SKM-1 treated with dmso at 0.1 percent for 144 hours (cell line): ENCODE results near the gene RCOR1.

Source experiments
- DNase-seq: peaks from one replicate; lab custom pipeline; 2025; ENCODE audit not compliant: unreplicated experiment; lab: John Stamatoyannopoulos, UW

The RCOR1 gene

DNA sequence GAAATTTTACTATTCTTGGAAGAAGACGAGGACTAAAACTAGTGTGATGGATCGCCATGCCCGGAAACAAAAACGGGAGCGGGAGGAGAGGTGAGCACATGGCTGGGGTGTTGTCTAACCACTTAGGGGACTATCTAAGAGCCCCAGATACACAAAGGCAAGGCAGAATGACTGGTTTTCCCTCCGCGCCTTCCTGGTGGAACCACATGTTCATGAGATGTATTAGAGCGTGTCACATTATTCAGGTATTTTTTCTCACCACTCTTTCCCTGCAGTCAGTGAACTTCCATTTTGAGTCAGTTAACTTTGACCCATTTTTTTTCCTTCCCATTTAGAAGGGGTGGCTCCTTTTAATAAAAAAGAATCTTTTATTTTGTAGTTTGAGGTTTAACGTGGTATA lies 116.0 kb downstream of the RCOR1 start:
- DNase-seq: no peak

DNA sequence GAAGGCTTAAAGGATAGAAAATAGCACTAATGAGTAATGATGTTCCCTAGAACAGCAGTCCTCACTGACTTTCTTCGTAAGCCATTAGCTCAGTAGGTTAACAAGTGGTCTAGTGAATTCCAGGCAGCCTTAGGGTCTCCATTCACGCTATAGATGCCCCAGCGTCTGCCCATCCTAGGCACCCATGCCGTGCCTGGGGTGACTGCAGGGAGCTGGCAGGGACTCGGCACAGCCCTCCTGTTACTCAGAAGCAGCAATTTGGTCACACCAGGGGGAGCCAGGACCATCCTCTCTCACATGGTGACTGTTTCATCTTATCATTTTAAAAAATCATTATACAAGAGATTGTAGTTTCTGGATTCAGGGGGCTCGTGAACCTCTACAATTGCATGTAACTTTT lies 118.8 kb downstream of the RCOR1 start:
- DNase-seq: no peak

DNA sequence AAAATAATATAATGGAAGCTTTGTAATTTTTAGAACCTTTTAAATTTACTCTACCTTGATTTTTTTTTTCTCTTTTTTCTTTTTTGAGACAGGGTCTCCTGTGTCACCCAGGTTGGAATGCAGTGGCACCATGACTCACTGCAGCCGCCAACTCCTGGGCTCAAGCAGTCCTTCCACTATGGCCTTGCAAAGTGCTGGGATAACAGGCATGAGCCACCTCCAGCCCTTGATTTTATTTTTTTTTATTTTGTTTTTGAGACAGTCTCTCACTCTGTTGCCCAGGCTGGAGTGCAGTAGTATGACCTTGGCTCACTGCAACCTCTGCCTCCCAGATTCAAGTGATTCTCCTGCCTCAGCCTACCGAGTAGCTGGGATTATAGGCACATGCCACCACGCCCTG lies 119.5 kb downstream of the RCOR1 start:
- DNase-seq: no peak

DNA sequence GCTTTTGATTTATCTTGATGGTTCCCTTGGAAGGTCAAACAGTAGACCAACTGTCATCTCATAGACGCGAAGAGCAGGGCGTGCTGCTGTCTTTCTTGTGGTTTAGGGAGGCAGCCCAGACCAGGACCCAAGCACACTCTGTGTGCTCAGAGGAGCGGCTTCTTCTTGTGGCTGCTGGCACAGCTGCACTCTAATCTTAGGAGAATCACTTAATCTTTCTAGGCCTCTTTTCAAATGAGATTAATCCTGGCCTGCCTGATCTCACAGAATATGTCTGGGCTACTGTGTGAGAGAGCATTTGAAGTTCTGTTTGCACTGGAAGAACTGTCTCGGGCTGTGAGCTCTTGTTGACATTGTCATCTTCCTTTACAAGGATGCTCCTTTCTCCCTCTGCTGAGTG lies 124.8 kb downstream of the RCOR1 start:
- no peak for DNase-seq

DNA sequence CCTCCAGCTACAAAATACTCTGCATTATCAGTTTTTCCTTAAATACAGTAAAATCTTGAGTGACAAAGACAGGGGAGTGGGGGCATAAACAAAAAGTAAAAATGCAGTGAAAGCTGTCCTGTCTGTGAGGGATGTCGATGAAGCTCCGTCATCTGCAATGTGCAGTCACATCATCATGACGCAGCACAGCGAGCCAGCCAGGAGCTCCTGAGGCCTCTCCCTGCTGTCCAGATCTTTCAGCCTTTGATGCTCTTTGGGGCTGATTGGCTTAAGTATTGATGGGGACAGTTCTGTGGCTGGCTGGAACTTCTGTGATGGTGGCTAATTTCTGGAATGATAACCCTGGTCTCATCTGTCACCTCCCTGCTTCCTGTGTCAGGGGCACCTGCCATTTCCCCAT lies 130.2 kb downstream of the RCOR1 start:
- no peak for DNase-seq

DNA sequence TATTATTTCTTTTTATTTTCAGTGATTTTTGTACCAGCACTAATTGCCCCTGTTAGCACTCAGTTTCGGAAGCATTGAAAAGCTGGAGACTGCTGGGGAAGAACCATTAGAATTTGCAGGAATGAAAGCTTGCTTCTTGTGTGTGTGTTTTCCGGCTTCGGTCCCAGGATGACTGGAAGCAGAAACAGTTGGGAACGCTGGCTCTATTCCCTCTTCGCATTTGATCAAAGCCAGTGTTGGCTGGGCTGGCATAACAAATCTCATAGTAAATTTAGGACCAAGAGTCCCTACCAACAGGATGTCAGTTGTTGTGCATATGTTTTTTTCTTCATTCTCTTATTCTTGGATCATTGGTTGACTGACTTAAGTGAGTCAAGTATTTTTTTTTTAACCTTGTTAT lies 131.2 kb downstream of the RCOR1 start:
- DNase-seq: no peak

DNA sequence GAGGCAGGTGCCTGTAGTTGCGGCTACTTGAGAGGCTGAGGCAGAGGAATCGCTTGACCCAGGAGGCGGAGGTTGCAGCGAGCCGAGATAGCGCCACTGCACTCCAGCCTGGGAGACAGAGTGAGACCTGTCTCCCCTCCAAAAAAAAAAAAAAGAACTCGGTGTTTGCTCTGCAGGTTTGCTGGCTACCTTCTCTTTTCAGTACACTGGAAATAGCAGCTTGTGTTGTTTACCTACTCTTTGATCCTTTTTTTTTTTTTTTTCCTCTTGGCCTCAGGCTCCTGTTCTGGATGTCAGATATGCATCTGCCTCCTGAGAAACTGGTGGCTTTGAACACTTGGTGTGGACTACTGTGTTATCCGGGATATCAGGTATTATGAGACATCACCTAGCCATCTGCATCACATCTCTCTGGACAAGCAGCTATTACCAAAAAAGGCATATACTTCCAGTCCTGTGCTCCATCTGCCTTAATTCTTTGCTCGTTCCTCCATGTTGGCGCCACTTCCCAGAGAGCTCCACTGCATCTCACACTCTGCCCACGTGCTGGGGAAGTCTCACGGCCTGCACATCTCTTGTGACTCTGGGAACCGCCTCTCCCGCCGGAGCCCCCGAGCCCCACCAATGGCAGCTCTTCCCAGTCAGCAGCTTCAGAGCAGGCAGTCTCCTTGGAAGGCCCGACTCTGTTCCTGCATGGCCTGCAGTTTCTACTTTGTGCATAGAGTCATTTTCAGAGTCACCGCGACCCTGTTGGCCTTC lies 133.9 kb downstream of the RCOR1 start:
- no peak for DNase-seq

DNA sequence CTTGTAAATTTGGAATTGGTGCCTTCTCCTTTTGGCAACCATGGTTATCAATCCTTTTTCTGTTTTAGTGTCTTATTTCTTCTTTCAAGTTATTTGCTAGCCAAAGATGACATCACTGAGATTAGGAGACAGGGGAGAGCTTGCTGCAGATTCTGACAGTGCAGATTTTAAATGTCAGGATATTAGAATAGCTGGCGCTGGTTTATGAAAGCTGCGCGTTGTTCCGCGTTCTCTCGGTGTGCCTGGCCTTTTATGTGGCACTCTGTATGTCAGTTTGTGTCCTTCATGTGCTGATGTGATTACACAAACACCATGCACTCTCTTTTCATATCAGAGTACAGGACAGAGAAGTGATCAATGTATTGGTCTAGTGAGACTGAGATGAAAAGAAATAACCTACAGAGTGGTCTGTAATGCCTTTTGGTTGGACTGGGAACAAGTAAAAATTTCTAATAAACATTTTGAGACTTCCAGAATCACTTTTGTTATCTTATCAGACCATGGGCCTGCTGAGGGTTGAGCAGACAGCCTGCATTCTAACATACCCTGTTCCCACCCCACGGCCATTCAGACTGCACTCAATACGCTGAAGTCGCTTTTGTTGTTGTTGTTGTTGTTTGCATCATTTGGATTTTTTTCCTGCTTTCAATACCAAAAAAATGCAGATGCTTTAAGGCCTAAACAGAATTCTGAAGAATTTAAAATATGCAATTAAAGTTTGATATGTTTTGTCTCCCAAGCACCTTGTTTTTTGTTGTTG lies 135.1 kb downstream of the RCOR1 start:
- no peak for DNase-seq

DNA sequence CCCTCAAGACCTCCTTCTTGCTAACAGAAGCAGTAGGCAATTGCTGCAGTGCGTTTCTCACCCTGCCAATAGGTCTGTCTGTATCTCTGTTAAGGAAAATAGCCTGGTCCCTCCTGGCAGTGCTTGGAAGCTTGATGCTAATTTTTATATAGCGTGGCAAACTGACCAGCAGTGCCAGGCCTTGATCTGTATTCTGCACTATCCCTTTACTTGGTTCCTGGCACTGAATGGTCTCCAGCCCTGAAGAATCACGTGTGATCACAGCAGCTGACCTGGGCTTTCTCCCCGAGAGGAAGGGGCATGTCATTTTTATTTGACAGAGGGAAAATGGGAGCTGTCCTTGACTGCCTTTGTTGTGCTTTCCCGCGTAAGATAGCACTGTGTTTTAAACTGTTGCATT lies 136.1 kb downstream of the RCOR1 start:
- DNase-seq: no peak

DNA sequence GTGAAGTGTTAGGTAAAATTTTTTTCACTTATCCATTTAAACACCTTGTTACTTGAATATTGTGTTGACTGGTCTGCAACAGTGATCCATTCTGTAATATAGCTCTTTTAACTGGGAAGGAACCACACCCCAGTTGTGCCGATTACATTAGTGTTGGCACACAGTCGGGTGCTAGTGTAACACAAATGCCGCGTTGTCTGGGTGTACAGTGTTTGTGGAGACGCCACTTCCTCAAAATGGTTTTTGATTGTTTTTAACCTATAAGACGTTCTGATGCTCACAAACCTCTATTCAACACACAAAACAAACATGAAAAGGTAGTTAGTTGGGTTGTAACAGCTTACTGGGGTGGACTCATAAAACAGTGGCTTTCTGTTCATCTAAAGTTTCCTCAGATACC lies 136.8 kb downstream of the RCOR1 start:
- no peak for DNase-seq

DNA sequence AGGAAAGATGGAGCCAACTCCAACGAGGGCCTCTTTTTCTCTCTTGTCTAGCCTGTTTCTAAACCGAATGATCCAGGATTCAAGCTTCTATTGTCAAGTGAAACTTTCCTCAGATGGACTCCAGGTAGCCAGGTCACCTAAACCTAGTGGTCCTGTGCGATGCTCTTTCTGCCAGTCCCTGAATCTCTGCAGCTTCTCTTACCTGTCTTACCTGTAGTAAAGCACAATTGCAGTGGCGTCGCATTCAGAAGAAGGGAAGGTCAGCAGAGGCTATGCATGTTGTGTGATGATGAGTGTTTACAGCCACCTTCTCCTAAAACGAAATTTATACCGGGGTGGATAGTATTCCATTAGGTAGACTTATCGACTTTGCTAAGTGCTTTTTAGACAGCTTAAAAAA lies 137.4 kb downstream of the RCOR1 start:
- no peak for DNase-seq

DNA sequence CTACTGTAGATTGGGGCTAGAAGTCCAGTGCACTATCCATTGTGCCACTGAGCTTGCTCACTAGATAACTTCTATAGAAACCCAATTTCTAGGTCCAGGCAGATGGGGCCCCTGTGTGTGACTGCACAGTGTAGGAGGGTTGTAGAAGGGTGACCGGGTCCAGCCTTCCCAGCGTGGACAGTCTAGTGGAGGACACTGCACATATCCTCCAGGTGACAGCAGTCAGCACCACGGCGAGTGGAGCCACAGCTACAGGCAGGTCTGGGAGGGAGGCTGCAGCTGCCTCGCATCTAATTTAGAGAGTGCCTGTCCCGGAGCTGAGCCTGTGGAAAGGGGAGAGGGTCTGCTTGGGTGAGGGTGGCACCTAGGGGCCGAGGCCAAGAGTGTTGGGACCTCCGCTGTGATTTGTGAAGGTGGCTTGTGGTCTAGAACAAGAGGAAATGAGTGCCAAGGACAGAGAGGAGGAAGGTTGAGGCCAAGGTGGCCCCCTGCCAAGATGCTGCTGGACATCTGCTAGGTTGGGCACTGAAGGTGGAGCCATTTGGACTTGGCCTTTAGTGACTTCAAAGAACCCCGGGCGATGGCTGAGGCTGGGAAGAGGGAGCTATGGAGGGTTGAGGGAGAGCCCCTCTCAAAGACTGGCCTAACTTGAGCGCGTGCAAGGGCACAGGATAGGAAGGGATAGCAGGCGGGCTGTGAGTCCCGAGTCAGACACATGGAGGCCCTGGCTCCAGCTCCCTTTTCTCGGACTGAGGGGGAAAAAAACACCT lies 138.8 kb downstream of the RCOR1 start:
- no peak for DNase-seq

DNA sequence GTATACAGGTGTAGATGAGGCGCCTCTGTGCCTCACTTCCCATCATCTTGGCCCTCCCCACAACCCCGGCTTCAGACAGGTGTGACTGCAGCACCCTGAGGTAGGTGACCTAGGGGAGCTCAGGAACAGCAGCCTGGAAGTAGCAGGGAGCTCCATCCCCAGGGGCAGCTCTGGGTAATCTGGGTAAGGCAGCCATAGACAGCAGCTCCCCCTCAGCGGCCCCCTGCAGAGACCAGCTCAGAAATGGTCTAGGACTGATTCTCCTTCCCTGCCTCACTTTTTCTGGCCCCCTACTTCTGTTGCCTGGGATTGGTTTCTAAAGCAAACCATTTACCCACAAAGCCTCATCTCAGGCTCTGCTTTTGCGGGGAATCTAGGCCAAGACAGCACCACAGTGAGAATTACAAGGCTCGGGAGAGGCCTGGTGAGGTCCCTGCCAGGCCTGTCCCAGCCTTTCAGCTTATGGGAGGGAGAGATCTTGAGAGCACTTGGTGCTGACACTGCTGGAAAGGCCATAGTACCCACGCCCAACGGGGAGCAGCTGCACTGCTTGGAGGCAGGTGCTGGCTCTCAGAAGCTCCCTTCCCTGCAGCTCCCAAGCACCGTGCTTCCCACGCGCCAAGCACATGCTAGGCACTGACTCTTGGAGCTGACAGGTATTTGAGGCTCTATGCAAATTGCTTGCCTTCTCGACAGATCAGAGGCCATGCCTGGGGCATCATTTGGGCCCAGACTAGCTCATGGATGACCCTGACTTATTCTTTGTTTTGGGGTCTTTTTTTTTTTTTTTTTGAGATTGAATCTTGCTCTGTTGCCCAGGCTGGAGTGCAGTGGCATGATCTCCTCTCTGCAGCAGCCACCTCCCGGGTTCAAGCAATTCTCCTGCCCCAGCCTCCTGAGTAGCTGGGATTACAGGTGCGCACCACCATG lies 139.7 kb downstream of the RCOR1 start:
- DNase-seq: no peak

DNA sequence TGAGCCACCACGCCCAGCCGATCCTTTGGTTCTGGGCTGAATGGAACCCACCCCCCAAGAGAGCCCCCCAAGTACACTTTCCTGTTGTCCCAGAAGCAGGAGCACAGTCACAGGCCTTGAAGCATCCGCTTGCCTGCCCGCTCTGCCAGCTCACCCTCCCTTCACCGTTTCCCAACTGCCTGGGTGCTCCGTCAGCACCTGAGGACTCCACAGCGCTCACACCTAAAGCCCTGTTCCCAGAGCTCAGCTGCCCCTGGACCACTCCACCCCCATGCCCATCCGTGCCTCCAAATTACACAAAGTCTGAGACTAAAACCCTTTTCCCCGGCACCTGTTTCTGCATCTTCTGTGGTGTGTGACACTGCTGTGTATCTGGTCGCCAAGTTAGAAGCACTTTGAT lies 140.5 kb downstream of the RCOR1 start:
- DNase-seq: no peak

DNA sequence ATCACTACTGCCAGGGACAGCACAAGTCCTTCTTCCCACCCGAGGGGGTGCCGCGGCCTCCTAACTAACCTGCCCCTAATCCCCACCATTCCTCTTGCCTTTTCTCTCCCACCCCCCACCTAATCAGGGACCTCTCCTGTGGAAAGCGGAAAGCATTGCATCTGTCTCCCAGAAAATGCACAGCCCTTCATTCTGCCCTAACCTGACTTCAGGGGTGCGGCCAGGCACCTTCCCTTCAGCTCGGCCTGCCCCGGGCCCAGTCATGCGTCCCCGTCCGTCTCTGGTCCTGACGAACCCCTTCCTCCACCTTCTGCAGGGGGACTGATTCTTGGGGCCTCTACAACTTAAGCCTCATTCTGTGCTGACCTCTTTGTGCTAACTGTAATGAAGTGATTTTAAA lies 140.9 kb downstream of the RCOR1 start:
- DNase-seq: no peak

DNA sequence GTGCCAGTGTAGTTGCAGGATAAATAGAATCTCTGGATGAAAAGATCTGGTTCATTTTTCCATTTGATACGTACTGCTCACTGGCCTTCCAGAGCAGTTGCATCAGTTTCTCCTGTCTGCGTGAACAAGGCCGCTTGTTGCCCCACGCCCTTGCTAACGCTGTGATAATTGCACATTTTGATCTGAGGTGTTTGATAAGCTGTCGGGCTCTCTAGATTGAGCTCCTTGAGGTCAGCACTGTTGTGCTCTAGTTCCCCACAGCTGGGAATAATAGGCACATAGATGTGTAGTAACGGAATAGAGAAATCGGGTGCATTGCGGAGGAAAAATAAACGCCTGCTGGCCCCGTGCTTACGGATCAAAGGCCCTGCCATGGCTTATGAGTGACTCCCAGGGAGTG lies 142.0 kb downstream of the RCOR1 start:
- DNase-seq: no peak

DNA sequence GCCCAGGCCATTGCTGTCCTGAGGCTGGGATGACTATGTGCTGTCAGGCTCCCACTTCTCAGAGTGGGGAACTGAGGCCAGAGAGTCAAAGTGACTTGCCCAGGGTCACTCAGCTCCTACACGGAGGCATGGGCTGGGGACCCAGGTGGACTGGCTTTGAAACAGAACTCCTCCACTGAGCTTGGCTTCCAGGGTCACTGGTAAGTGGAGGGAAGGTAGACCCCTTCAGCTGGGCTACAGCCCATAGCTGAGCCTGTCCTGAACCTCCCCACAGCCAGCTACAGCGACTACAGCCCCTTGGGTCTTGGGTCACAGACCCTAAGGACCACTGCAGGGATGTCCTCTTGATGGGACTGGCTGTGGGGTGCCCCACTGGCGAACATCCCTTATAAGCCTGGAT lies 144.5 kb downstream of the RCOR1 start:
- no peak for DNase-seq

DNA sequence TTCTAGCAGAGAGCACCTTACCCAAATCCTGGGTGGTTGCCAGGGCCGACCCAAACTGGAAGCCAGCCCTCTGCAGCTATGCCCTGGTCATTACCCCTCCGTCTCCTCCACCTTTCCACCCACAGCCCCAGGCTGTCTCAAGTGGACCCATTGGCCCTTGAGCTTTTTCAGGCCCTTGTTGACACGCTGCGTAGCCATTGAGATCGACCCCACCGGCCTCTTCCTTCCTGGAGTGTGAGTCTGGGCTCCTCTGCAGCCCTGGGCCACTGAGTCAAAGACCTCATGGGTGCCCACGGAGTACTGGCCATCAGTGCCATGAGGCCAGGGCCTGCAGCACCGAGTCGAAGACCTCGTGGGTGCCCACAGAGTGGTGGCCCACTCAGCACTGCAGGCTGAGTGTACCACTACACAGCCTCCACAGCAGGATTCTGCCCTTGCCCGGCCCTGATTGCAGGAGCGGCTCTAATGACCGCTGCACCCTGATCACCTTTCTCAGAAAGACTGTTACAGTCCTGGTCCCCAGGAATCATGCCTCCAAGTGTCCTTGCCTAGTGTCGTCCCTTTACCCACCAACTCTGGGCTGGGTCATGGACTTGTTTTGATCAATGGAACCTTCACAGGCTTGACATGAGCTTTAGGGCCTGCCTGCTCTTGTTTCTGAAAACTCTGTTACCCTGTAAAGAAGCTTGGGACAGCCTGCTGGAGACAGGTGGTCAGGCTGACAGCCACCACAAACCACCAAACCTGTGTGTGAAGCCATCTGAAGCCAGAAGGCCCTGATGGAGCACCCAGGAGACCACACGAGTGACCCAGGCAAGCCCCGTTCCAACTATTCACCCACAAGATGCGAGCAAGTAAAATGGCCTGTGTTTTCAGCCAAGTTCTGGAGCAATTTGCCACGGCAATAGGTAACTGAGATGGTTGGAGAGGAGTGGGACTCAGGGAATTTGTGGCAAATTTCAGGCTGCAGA lies 145.2 kb downstream of the RCOR1 start:
- DNase-seq: no peak

DNA sequence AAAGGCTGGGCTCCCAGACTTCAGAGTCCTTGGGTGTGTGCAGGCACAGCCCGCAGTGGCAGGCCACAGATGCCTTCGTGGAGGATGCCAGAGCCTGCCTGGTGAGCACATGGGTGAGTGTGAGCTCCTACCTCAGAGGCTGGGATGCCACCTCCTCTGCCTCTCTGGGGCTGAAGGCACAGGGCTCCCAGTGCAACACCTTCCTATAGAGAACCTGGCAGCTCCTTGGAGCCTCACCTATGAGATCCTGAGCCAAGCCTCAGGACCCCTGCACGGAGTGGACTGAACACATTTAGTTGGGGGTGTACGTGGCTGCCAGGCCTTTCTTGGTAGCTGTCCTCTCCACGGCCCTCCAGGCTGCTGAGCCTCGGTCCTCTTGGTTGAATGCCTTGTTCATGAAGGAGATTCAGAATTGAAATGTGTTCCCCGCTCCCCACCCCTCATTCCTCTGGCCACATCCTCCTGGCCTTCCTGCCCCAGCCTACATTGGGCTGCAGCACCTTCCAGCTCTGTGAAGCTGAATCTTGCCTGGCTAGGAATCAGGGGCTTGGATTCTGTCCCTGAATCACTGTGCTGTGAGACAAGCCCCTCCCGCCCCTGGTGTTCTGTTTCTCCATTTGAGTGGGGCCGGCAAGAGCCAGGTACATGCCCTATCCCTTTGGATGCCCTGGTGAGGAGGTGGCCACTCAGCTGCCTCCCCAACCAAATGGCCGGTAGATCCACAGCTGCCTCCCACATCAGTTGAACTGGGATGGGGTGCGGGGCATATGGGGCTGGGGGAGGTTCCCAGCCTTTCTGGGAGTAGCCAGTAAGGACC lies 146.1 kb downstream of the RCOR1 start:
- DNase-seq: no peak
